Central memory CD4-positive, alpha-beta T cell (primary cell): Measurements from ENCODE around the gene CRHR1.
"Not testable (repeated sequence)": the region's sequence is repeated elsewhere in the genome, so short reads cannot be mapped to it uniquely, and the experiment has no call there.

Experiments
- DNase-seq: peaks from one replicate; pipeline ENCODE4 v3.0.0; 2022

CRHR1 gene

GRCh38 chr17:45847101-45847500 lies 63.0 kb downstream of the CRHR1 start:
- DNase-seq = no peak

- no peak for DNase-seq
Observed at GRCh38 chr17:45847747-45848146, 63.6 kb downstream of the CRHR1 start.

DNA sequence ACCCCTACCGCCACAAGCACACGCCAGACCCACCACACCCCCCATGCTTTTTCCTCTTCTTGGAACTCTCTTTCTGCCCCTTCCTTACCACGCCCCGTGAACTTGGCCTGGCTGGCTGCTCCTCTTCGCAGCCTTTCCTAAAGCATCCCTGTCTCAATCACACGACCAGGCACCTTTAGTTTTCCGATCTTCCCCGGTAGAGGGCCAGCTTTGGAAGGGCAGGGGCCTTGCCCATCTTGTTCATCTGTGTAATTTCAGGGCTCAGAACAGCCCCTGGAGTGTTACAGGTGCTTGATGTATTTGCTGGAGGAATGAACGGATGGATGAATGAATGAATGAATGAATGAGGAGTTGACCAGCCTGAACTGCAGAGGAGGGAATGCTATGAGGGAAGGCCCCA lies 64.3 kb downstream of the CRHR1 start:
- DNase-seq = no peak

- DNase-seq = no peak
Observed at GRCh38 chr17:45848868-45849535, 64.9 kb downstream of the CRHR1 start.

GRCh38 chr17:45849536-45849990 lies 65.4 kb downstream of the CRHR1 start:
- no peak for DNase-seq

DNA sequence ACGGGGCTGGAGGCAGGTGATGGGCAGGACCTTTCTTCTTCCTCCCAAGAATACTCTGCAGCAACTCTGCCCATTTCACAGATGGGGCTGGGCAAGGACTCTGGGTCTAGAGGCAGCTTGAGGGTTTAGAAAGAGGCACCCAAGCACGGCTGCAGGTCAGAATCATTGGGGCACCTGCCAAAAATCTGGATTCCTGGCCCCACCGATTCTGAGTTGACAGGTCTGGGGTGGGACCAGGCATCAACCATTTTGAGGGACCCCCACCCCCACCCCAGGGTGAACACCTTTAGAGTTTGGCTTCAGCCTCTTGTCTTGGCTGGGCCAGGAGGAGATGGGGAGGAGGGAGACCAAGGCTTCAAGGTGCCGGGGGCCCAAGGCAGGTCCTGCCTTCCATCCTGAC lies 65.9 kb downstream of the CRHR1 start:
- no peak for DNase-seq

- no peak for DNase-seq
Observed at GRCh38 chr17:45850468-45850867, 66.3 kb downstream of the CRHR1 start.

GRCh38 chr17:45851022-45851421 lies 66.9 kb downstream of the CRHR1 start:
- DNase-seq = no peak

- no peak for DNase-seq
Observed at GRCh38 chr17:45851464-45851863, 67.3 kb downstream of the CRHR1 start.

DNA sequence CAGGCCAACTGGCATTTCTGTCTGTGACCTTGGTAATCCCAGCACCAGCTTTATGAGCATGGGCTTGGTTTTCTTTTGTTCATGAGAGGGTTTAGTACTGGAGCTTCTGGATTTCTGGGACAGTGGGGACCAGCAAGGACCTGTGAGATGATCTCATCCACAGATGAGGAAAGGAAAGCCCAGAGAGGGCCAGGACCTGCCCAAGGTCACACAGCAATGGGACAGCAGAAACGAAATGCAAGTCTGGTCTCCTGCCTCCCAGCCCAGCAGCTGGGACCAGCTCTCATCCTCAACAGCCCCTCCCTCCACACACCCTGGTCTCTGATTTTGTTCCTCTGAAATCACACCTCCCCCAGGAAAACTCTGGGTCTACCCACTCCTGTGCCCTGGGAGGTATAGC lies 67.8 kb downstream of the CRHR1 start:
- no peak for DNase-seq

GRCh38 chr17:45852535-45853297 lies 68.6 kb downstream of the CRHR1 start:
- DNase-seq = peak; percentile 46

DNA sequence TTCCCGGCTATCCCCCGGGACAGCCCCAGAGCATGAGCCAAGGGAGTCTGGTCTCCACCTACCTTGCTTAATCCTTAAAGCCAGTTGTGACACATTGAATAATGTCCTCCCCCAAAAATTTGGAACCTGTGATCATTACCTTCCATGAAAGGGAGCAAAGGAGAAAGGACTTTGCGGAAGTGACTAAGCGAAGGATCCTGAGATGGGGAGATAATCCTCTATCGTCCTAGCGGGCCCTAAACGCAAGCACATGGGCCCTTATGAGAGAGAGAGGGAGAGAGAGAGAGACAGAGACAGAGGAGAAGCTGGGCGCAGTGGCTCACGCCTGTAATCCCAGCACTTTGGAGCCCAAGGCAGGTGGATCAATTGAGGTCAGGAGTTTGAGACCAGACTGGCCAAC lies 70.1 kb downstream of the CRHR1 start:
- DNase-seq = no peak

DNA sequence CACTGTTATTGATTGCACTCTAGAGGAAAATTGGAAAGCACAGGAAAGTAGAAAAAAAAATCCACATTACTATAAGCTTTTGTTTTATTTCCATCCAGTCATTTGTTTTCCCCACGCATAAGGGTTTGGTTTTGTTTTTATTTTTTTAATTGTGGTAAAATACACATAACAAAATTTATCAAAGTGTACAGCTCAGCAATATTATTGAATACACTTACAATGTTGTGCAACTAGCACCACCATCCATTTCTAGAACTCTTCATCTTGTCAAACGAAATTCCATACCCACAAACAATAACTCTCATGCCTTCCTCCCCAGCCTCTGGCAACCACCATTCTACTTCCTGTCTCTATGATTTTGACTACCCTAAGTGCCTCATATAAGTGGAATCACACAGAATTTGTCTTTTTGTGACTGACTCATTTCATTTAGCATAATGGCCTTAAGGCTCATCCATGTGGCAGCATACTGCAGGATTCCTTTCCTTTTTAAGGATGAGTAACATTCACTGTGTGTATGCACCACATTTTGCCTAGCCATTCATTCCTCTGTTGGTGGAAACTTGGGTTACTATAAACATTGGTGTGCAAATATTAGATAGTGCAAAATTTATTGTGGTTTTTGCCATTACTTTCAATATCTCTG lies 71.7 kb downstream of the CRHR1 start:
- no peak for DNase-seq

- no peak for DNase-seq
Observed at GRCh38 chr17:45857977-45858708, 74.0 kb downstream of the CRHR1 start.

DNA sequence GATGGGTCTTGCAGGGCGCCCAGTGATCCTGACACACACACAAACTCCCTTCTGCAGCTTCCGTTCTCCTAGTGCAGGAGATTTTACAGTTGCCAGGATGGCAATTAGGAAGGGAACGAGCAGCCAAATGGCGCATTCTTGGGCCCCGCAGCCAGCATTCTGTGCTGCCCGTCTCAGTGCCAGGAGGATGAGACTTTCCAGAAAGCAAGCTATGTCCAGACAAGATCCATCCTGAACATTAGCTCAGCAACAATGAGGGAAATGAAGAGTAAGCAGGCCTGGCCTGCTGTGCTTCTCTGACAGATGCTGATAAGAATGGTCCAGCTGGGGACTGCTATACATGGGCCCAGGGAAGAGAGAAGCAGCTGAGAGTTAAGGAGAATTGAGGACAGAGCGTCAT lies 77.0 kb downstream of the CRHR1 start:
- no peak for DNase-seq

DNA sequence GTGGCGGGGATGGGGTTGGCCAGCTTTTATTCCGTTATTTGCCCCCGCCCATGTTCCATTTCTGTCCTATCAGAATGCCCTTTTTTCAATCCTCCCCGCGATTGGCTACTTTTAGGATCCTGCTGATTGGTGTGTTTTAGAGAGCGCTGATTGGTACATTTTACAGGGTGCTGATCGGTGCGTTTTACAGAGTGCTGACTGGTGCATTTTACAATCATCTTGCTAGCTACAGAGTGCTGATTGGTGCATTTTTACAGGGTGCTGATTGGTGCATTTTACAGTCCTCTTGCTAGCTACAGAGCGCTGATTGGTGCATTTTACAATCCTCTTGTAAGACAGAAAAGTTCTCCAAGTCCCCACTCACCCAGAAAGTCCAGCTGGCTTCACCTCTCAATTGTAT lies 78.0 kb downstream of the CRHR1 start:
- DNase-seq = not testable (repeated sequence)

- DNase-seq = no peak
Observed at GRCh38 chr17:45863857-45864654, 79.9 kb downstream of the CRHR1 start.

DNA sequence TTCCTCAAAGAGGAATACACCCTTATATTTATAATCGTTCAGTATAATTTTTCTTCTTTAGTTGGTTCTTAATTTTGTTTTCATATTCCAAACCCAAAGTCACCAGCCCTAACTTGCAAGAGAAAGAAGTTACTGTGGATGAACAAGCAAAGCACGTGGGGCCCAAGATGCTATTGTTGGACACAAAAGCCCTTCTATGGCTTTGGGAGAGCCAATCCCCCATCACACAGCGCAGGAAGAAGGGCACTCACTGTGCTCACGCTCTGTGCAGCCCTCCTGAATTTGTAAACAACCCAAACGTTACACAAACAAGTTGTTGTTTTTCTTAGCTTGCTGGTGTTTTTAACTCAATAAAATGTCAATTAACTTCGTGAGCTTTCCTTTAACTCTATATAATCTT lies 83.1 kb downstream of the CRHR1 start:
- DNase-seq = no peak

GRCh38 chr17:45867702-45868101 lies 83.6 kb downstream of the CRHR1 start:
- no peak for DNase-seq

DNA sequence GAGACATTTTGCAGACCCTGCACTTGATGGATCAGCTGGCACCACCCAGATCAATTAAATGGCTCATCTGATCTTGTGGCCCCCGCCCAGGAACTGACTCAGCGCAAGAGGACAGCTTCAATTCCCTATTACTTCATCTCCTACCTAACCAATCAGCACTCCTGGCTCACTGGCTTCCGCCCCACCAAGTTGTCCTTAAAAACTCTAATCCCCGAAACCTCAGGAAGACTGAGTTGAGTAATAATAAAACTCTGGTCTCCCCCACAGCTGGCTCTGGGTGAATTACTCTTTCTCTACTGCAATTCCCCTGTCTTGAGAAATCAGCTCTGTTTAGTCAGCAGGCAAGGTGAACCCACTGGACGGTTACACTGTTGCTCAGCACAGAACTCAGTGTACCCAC lies 84.2 kb downstream of the CRHR1 start:
- no peak for DNase-seq

DNA sequence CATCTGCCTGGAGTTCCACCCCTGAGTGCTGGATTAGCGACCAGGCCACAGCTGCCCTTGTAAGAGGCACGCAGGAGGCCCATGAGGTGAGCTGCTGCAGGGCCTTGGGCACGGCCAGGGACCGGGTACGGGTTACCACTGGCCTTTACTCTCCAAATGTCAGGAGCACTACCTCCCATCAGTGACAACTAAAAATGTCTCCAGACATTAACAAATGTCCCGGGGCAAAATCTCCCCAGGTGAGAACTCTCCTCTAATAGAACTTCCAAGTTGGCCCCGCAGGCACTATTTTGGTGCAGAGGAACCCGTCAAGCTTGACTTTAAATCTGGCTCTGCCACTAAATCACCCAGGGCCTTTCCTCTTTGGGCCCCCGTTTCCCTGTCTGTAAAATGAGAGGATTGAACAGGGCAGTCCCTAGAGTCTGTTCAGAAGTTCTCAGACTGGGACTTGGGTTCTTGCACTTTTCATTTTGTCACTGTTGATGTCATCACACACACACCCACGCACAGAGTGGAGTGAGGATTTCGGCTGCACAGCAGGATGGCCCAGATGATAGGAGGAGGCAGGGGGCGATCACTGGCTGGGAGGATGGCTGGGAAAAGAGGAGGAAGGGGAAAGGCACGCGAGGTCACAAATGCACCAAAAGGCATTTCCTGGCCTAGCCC lies 85.7 kb downstream of the CRHR1 start:
- no peak for DNase-seq
